ENCODE data around the gene FOXP4. TPM values are rescaled to one million over a fixed set of nuclear protein-coding genes. Genes with fewer than 3 reads are reported as not detected.

Gene FOXP4
- total RNA-seq, 1 experiment from 2014 or later, result 32.3 TPM

GRCh38 chr6:41568585-41569384, 22.6 kb downstream of the FOXP4 start:
- Histone ChIP-seq H3K79me2 (ENCODE audit: insufficient read depth, low read length) (peaks cover 6% of the 10 kb centered on the region; the same call in 1 of the 2 replicates), H3K27ac (ENCODE audit: low read depth, low read length) (no peak overlapping the region), H3K4me3 (replicated peaks in 1 of 2; ENCODE audit: low read depth in 1 of 2, low read length in 2 of 2) (no peak overlapping the region), H2AFZ (ENCODE audit: low read depth, low read length, poor library complexity, severe bottlenecking) (no peak overlapping the region), H3K36me3 (ENCODE audit: control insufficient read depth in 1 of 2, insufficient read depth in 2 of 2, low read length in 2 of 2) (peaks cover 21 to 22% of the 10 kb centered on the region in 2 experiments), H4K20me1 (ENCODE audit: insufficient read depth) (no peaks in the 10 kb centered on the region), H3K9ac (ENCODE audit: low read length) (no peak overlapping the region), H3K4me1 (ENCODE audit: control insufficient read depth in 1 of 2, insufficient read depth in 2 of 2, low read length in 2 of 2) (peaks cover 0 to 5% of the 10 kb centered on the region in 2 experiments; a peak in 1 of 4 replicates), H3K9me3 (ENCODE audit: control insufficient read depth in 1 of 2, insufficient read depth in 1 of 2, low read depth in 1 of 2, low read length in 2 of 2) (no peaks in the 10 kb centered on the region), H3K4me2 (ENCODE audit: low read length) (no peak overlapping the region), H3K9me2 (ENCODE audit: insufficient read depth) (no peaks in the 10 kb centered on the region), H3K27me3 (ENCODE audit: insufficient read depth, low read length) (no peaks in the 10 kb centered on the region)
- TF ChIP-seq ZFX (IDR thresholded peaks at IDR 0.05), result no peak
- TF ChIP-seq, protein P1, sequence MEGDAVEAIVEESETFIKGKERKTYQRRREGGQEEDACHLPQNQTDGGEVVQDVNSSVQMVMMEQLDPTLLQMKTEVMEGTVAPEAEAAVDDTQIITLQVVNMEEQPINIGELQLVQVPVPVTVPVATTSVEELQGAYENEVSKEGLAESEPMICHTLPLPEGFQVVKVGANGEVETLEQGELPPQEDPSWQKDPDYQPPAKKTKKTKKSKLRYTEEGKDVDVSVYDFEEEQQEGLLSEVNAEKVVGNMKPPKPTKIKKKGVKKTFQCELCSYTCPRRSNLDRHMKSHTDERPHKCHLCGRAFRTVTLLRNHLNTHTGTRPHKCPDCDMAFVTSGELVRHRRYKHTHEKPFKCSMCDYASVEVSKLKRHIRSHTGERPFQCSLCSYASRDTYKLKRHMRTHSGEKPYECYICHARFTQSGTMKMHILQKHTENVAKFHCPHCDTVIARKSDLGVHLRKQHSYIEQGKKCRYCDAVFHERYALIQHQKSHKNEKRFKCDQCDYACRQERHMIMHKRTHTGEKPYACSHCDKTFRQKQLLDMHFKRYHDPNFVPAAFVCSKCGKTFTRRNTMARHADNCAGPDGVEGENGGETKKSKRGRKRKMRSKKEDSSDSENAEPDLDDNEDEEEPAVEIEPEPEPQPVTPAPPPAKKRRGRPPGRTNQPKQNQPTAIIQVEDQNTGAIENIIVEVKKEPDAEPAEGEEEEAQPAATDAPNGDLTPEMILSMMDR (IDR thresholded peaks at IDR 0.05 in 2 of 3, conservative IDR thresholded peaks at IDR 0.05 in 1 of 3; ENCODE audit: borderline replicate concordance in 1 of 3, insufficient read depth in 1 of 3, low read depth in 2 of 3, low read length in 2 of 3), result no peak
- no peak for TF ChIP-seq CEBPB (IDR thresholded peaks at IDR 0.05; ENCODE audit: low read depth)
- POLR2A ChIA-PET, result no interaction called here
- BruUV-seq (replicated peaks), result no TSS peak
- DNase-seq (ENCODE audit: low read depth, low spot score) (no peak), ATAC-seq (no peak)
- RAD21 ChIA-PET (ENCODE audit: low non-redundant PET in 1 of 2, low total read pairs in 2 of 2, uncharacterized antibody in 2 of 2, unreplicated experiment in 2 of 2), result no interaction called here
- intact Hi-C loops (cut with micrococcal nuclease), result no loop called here
- CTCF ChIA-PET, result no interaction called here

GRCh38 chr6:41570259-41570615, 24.1 kb downstream of the FOXP4 start:
- H3K4me1 ChIP-seq (ENCODE audit: control insufficient read depth in 1 of 2, insufficient read depth in 2 of 2, low read length in 2 of 2), result peaks cover 0 to 5% of the 10 kb centered on the region in 2 experiments; a peak in 1 of 4 replicates
- H3K79me2 ChIP-seq (ENCODE audit: insufficient read depth, low read length), result no peaks in the 10 kb centered on the region; the same call in 1 of the 2 replicates
- DNase-seq (ENCODE audit: low read depth, low spot score) (no peak), ATAC-seq (no peak)
- H4K20me1 ChIP-seq (ENCODE audit: insufficient read depth), result no peaks in the 10 kb centered on the region
- BruUV-seq (replicated peaks), result no TSS peak
- no peak overlapping the region for H3K4me2 ChIP-seq (ENCODE audit: low read length)
- no peak overlapping the region for H3K27ac ChIP-seq (ENCODE audit: low read depth, low read length)
- intact Hi-C loops (cut with micrococcal nuclease), result no loop called here
- RAD21 ChIA-PET (ENCODE audit: low non-redundant PET in 1 of 2, low total read pairs in 2 of 2, uncharacterized antibody in 2 of 2, unreplicated experiment in 2 of 2), result interaction anchor here in 1 of 2 experiments (0.6 kb wide), 1 partner anchor 14 kb away, joined by 4 read pairs; no protein-coding TSS in a partner anchor
- no peak overlapping the region for H2AFZ ChIP-seq (ENCODE audit: low read depth, low read length, poor library complexity, severe bottlenecking)
- H3K9me3 ChIP-seq (ENCODE audit: control insufficient read depth in 1 of 2, insufficient read depth in 1 of 2, low read depth in 1 of 2, low read length in 2 of 2), result no peaks in the 10 kb centered on the region
- H3K9ac ChIP-seq (ENCODE audit: low read length), result no peak overlapping the region
- no peak overlapping the region for H3K4me3 ChIP-seq (replicated peaks in 1 of 2; ENCODE audit: low read depth in 1 of 2, low read length in 2 of 2)
- CTCF ChIA-PET, result no interaction called here
- H3K36me3 ChIP-seq (ENCODE audit: control insufficient read depth in 1 of 2, insufficient read depth in 2 of 2, low read length in 2 of 2), result peaks cover 21 to 22% of the 10 kb centered on the region in 2 experiments
- H3K9me2 ChIP-seq (ENCODE audit: insufficient read depth), result no peaks in the 10 kb centered on the region
- POLR2A ChIA-PET, result no interaction called here
- no peaks in the 10 kb centered on the region for H3K27me3 ChIP-seq (ENCODE audit: insufficient read depth, low read length)
- TF ChIP-seq, protein P2, sequence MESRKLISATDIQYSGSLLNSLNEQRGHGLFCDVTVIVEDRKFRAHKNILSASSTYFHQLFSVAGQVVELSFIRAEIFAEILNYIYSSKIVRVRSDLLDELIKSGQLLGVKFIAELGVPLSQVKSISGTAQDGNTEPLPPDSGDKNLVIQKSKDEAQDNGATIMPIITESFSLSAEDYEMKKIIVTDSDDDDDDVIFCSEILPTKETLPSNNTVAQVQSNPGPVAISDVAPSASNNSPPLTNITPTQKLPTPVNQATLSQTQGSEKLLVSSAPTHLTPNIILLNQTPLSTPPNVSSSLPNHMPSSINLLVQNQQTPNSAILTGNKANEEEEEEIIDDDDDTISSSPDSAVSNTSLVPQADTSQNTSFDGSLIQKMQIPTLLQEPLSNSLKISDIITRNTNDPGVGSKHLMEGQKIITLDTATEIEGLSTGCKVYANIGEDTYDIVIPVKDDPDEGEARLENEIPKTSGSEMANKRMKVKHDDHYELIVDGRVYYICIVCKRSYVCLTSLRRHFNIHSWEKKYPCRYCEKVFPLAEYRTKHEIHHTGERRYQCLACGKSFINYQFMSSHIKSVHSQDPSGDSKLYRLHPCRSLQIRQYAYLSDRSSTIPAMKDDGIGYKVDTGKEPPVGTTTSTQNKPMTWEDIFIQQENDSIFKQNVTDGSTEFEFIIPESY (IDR thresholded peaks at IDR 0.05; ENCODE audit: extremely low read depth, insufficient replicate concordance, low read length), result no peak
- TF ChIP-seq POLR2AphosphoS5 (IDR thresholded peaks at IDR 0.05; ENCODE audit: low read depth, low read length) (no peak), ZNF274 (IDR thresholded peaks at IDR 0.05; ENCODE audit: low read depth, low read length) (no peak), SP1 (IDR thresholded peaks at IDR 0.05; ENCODE audit: low read depth) (no peak), EZH2 (IDR thresholded peaks at IDR 0.05) (no peak), RAD21 (IDR thresholded peaks at IDR 0.05; ENCODE audit: low read depth) (no peak), ZFX (IDR thresholded peaks at IDR 0.05) (no peak), CEBPB (IDR thresholded peaks at IDR 0.05; ENCODE audit: low read depth) (no peak), TCF7L2 (IDR thresholded peaks at IDR 0.05; ENCODE audit: borderline replicate concordance, extremely low read depth, insufficient read depth, insufficient read length) (no peak)
- TF ChIP-seq, protein P3, sequence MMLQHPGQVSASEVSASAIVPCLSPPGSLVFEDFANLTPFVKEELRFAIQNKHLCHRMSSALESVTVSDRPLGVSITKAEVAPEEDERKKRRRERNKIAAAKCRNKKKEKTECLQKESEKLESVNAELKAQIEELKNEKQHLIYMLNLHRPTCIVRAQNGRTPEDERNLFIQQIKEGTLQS (IDR thresholded peaks at IDR 0.05), result no peak
- TF ChIP-seq, protein P1 (IDR thresholded peaks at IDR 0.05 in 2 of 3, conservative IDR thresholded peaks at IDR 0.05 in 1 of 3; ENCODE audit: borderline replicate concordance in 1 of 3, insufficient read depth in 1 of 3, low read depth in 2 of 3, low read length in 2 of 3), result no peak

Measured in HCT116 (cell line).